Endothelial cell of umbilical vein (primary cell): ENCODE results near the gene TMEM135. TPM values are rescaled to one million over a fixed set of nuclear protein-coding genes. Genes with fewer than 3 reads are reported as not detected.

ENCODE experiments used
- BruUV-seq: library from RNA; stranded (reverse); fragments of 400-500 nt; replicated peaks from 2 replicates; lab custom pipeline; 2021; lab: Mats Ljungman, UMichigan
- CTCF ChIA-PET: fragments of 300-600, 350-600 bp; sonication (Branson Sonifier 250); formaldehyde crosslinking; loops from one replicate; lab custom pipeline; 2021; ENCODE audit warnings: antibody characterized with exemption, inconsistent platforms; lab: Charles Lee
- POLR2A ChIA-PET: fragments of 300-600, 350-600 bp; sonication (Branson Sonifier 250); formaldehyde crosslinking; loops from one replicate; lab custom pipeline; 2021; ENCODE audit warnings: antibody characterized with exemption, inconsistent platforms; lab: Charles Lee
- DNase-seq: peaks from one replicate; pipeline ENCODE4 v3.0.0-alpha.2; 2011; ENCODE audit warnings: low read depth, low spot score
- FAIRE-seq: peaks from 2 replicates; lab custom pipeline; 2011; peaks lifted over from hg19 to GRCh38; lab: Jason Lieb, UNC
- H2AFZ ChIP-seq: 2 replicates; pipeline ENCODE4 v1.6.0; 2012; ENCODE audit warnings: low read depth, low read length, control low read depth, inconsistent platforms
- H3K27ac ChIP-seq: 2 replicates; pipeline ENCODE4 v1.5.1; 2011; ENCODE audit warnings: low read depth, mild to moderate bottlenecking, control low read depth, low read length, moderate library complexity; ENCODE audit not compliant: insufficient read depth
- H3K27me3 ChIP-seq, 2 experiments: 2 replicates each; pipeline versions ENCODE4 v1.6.0 to v1.6.1; 2011; ENCODE audit warnings: low read length in 2 of 2, mixed read lengths in 1 of 2; ENCODE audit not compliant: control insufficient read depth in 2 of 2, insufficient read depth in 2 of 2
- H3K36me3 ChIP-seq, 2 experiments: 2 replicates in 1 of 2; 3 replicates in 1 of 2; pipeline ENCODE4 v1.5.1; 2011; ENCODE audit warnings: low read length in 2 of 2, mild to moderate bottlenecking in 1 of 2, moderate library complexity in 1 of 2; ENCODE audit not compliant: control insufficient read depth in 2 of 2, insufficient read depth in 2 of 2; ENCODE audit errors: extremely low read depth in 1 of 2
- H3K4me1 ChIP-seq: 3 replicates; pipeline ENCODE4 v1.5.1; 2011; ENCODE audit warnings: mild to moderate bottlenecking, low read length; ENCODE audit not compliant: control insufficient read depth, insufficient read depth; ENCODE audit errors: extremely low read depth
- H3K4me2 ChIP-seq: 2 replicates; pipeline ENCODE4 v1.6.1; 2011; ENCODE audit warnings: low read length, control low read depth, mixed read lengths; ENCODE audit not compliant: insufficient read depth
- H3K4me3 ChIP-seq, 3 experiments: fragments of 200-600 bp in 1 of 3; sonication (generic), shearing (Covaris generic) in 1 of 3; replicated peaks in 1 of 3; 2 replicates each; pipeline ENCODE4 v1.5.1; 2011 to 2016; ENCODE audit warnings: control low read depth in 3 of 3, low read length in 3 of 3, mild to moderate bottlenecking in 2 of 3, inconsistent platforms in 1 of 3, low read depth in 1 of 3, moderate library complexity in 1 of 3; ENCODE audit not compliant: insufficient read depth in 1 of 3
- H3K79me2 ChIP-seq: 2 replicates; pipeline ENCODE4 v1.6.0; 2012; ENCODE audit warnings: low read length, inconsistent platforms; ENCODE audit not compliant: control insufficient read depth, insufficient read depth
- H3K9ac ChIP-seq: replicated peaks from 2 replicates; pipeline ENCODE3; 2011; ENCODE audit warnings: low read length, control low read depth; ENCODE audit not compliant: insufficient read depth; ENCODE audit errors: extremely low read depth
- H3K9me1 ChIP-seq: replicated peaks from 3 replicates; pipeline ENCODE4 v1.6.0; 2011; ENCODE audit warnings: mild to moderate bottlenecking, low read length; ENCODE audit not compliant: control insufficient read depth, insufficient read depth; ENCODE audit errors: extremely low read depth
- H3K9me3 ChIP-seq: replicated peaks from 2 replicates; pipeline ENCODE4 v1.5.1; 2012; ENCODE audit warnings: low read length, inconsistent platforms; ENCODE audit not compliant: control insufficient read depth, insufficient read depth
- H4K20me1 ChIP-seq: replicated peaks from 2 replicates; pipeline ENCODE3; 2011; ENCODE audit warnings: mild to moderate bottlenecking, low read length; ENCODE audit not compliant: control insufficient read depth, insufficient read depth; ENCODE audit errors: extremely low read depth
- CTCF ChIP-seq, 2 donors: IDR thresholded peaks; 1 replicate in 1 of 2; 2 replicates in 1 of 2; pipeline ENCODE4 v1.5.1; 2011; ENCODE audit warnings: low read length in 2 of 2, mild to moderate bottlenecking in 2 of 2, moderate library complexity in 2 of 2, control low read depth in 1 of 2, inconsistent platforms in 1 of 2, low read depth in 1 of 2; ENCODE audit not compliant: insufficient read depth in 1 of 2; ENCODE audit errors: extremely low read depth in 1 of 2
- EZH2 ChIP-seq: IDR thresholded peaks from 2 replicates; pipeline ENCODE4 v1.6.1; 2012; ENCODE audit warnings: borderline replicate concordance, low read depth, mild to moderate bottlenecking, moderate library complexity, low read length, inconsistent platforms; ENCODE audit not compliant: severe bottlenecking
- FOS ChIP-seq: IDR thresholded peaks from 2 replicates; pipeline ENCODE4 v1.6.1; 2011; ENCODE audit warnings: mild to moderate bottlenecking, low read length, moderate library complexity, borderline replicate concordance; ENCODE audit not compliant: insufficient read depth
- GATA2 ChIP-seq: IDR thresholded peaks from 2 replicates; pipeline ENCODE4 v1.7.0; 2011; ENCODE audit warnings: low read depth, mild to moderate bottlenecking, moderate library complexity, mixed read lengths, low read length; ENCODE audit not compliant: insufficient read length, insufficient read depth
- JUN ChIP-seq: IDR thresholded peaks from 2 replicates; pipeline ENCODE4 v1.6.1; 2011; ENCODE audit warnings: borderline replicate concordance, low read depth; ENCODE audit not compliant: insufficient read length, insufficient read depth
- MYC ChIP-seq: IDR thresholded peaks from one replicate; pipeline ENCODE4 v1.6.1; 2011; ENCODE audit warnings: mild to moderate bottlenecking, low read depth, low read length
- POLR2A ChIP-seq: IDR thresholded peaks from 2 replicates; pipeline ENCODE4 v1.6.1; 2012; ENCODE audit warnings: low read depth, mild to moderate bottlenecking, control low read depth, low read length
- POLR2AphosphoS5 ChIP-seq: IDR thresholded peaks from 2 replicates; pipeline ENCODE4 v1.6.1; 2012; ENCODE audit warnings: low read depth, mild to moderate bottlenecking, control low read depth, low read length, moderate library complexity; ENCODE audit not compliant: insufficient read depth
- dilution Hi-C: fragments of 300-500 bp; cut with MboI; formaldehyde crosslinking; loops from one replicate; pipeline ENCODE4 v1.15.0; 2019; ENCODE audit warnings: low sequenced_read_pairs; ENCODE audit not compliant: extremely low pct_ligation_motif_present
- intact Hi-C: fragments of 100-400 bp; cut with micrococcal nuclease; formaldehyde crosslinking; loops from one replicate; pipeline ENCODE4 v1.10.0; 2022
- polyA plus RNA-seq, 4 experiments: library from polyadenylated mRNA; depleted of rRNA in 3 of 4; stranded (reverse) in 3 of 4; unstranded in 1 of 4; fragments of >200 nt; gene quantifications; 2 replicates each; pipeline versions ENCODE4 v1.2.1 to v1.2.3, GENCODE V29; 2011 to 2012; ENCODE audit warnings: missing spikeins in 1 of 4
- total RNA-seq: library from RNA; stranded (reverse); gene quantifications from 2 replicates; pipeline ENCODE4 v1.2.3, GENCODE V29; 2021
- TF ChIP-seq, protein P1 (sequence below): IDR thresholded peaks from 2 replicates; pipeline ENCODE4 v1.6.1; 2011; ENCODE audit not compliant: insufficient read depth, insufficient read length

TMEM135 gene
- total and polyA plus RNA-seq, 2 donors (not counting 3 experiments of a cell fraction or from before 2014, with no cell fraction given), result 12.3 to 33.2 TPM

- Histone ChIP-seq H3K36me3 (no peaks in the 10 kb centered on the region), H3K9ac (no peak overlapping the region), H4K20me1 (no peaks in the 10 kb centered on the region), H3K9me3 (no peaks in the 10 kb centered on the region), H2AFZ (no peak overlapping the region), H3K9me1 (no peaks in the 10 kb centered on the region), H3K4me1 (peaks cover 32% of the 10 kb centered on the region), H3K27ac (no peak overlapping the region), H3K4me3 (no peak overlapping the region), H3K79me2 (no peaks in the 10 kb centered on the region), H3K4me2 (no peak overlapping the region), H3K27me3 (no peaks in the 10 kb centered on the region)
- intact Hi-C loops, result no loop called here
- dilution Hi-C loops, result no loop called here
- CTCF ChIA-PET, result no interaction called here
- TF ChIP-seq POLR2AphosphoS5 (no peak), JUN (no peak), POLR2A (no peak), EZH2 (no peak), FOS (no peak), GATA2 (no peak), CTCF (IDR thresholded peaks at IDR 0.05; ENCODE audit: extremely low read depth in 1 of 2, insufficient read depth in 1 of 2, low read depth in 1 of 2, low read length in 2 of 2) (no peak), MYC (no peak)
- TF ChIP-seq, protein P1, sequence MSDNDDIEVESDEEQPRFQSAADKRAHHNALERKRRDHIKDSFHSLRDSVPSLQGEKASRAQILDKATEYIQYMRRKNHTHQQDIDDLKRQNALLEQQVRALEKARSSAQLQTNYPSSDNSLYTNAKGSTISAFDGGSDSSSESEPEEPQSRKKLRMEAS, result no peak
- DNase-seq (no peak), FAIRE-seq (no peak)
- no TSS peak for BruUV-seq
- POLR2A ChIA-PET, result no interaction called here
Measured at GRCh38 chr11:87372065-87372464, 334.3 kb downstream of the TMEM135 start.

Other genes starting within 250 kb of the TMEM135 start
- gene PRSS23, start 237.4 kb upstream of the TMEM135 start, total RNA-seq, result 240 and 278 TPM in 2 replicates
- gene PRSS23, start 237.4 kb upstream of the TMEM135 start, polyA plus RNA-seq, result 146 and 161 TPM in 2 replicates
- gene FZD4, start 82.5 kb upstream of the TMEM135 start, total RNA-seq, result 109 and 112 TPM in 2 replicates
- gene FZD4, start 82.5 kb upstream of the TMEM135 start, polyA plus RNA-seq, result 50.4 and 56.6 TPM in 2 replicates